ENCODE results near the gene GMPR.

Gene GMPR

DNA sequence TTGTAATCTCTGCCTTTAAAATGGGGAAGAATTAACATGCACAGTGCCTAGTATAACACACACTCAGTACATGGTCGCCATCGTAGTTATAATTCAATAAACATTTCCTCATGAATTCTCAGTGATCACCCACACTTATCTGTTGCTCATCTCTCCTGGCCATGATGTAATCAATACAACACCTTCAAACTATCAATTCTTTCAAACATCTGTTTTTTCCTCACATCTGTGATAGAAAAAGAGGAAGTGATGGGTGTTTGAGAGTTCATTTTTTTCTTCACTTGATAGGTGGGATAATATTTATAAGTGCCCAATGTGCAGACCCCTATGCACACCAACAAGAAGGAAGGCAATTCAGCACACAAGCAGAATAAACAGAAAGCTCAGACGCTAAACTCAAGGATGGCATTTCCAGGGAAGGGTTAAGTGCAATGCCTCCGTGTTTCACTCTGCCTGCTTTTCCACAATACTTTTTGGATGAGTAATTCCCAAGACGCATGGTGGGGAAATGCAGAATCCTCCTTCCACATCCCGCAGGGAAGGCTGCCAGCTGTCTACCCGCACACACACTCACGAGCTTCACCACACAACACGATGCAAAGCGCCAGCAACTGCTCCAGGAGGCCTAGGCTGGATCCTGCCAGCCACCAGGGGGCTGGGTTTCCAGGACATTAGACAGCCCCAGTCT is 100.3 kb downstream of the GMPR start:
- FAIRE-seq = no peak
- TF ChIP-seq TAF1 (IDR thresholded peaks at IDR 0.05; ENCODE audit: borderline replicate concordance, low read depth, low read length) (no peak), POLR2A (IDR thresholded peaks at IDR 0.05; ENCODE audit: low read depth, low read length) (no peak), POLR2AphosphoS5 (IDR thresholded peaks at IDR 0.05; ENCODE audit: low read depth, low read length) (no peak)
- DNase-seq (ENCODE audit: insufficient read length) = no peak

DNA sequence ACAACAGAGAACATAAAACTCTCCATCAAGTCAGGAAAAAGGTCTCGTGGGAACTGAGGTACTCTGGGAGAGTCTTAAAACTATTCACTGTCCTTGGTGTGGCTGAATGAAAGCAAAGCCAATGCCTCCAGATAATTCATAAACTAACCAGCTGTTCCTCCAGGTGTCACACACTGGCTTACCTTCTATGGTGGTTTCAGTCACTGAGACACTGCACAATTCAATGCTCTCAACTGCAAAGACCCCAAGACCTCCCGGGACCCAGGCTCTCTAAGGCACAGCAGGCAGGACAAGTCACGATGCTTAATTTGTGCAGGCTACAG is 100.8 kb downstream of the GMPR start:
- no peak for FAIRE-seq
- no peak for DNase-seq (ENCODE audit: insufficient read length)
- TF ChIP-seq TAF1 (IDR thresholded peaks at IDR 0.05; ENCODE audit: borderline replicate concordance, low read depth, low read length) (no peak), POLR2A (IDR thresholded peaks at IDR 0.05; ENCODE audit: low read depth, low read length) (no peak), POLR2AphosphoS5 (IDR thresholded peaks at IDR 0.05; ENCODE audit: low read depth, low read length) (no peak)

DNA sequence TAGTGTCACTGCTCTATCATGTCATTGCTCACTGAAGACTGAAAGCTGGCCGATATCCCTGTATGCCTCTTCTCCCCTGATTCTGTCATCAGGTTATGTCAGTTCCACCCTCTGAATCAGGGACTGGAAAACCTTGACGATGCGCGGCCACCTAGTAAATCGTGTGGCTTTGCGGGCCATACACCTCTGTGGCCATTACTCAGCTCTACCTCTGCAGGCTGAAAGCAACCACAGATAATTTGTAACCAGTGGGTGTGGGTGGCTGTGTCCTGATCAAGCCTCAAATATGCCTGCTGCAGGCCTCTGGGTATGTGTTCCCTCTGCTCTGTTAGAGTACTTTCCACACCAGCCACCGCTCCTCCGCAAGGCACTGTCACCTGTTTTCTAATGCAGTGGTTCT is 105.2 kb downstream of the GMPR start:
- TF ChIP-seq POLR2A (IDR thresholded peaks at IDR 0.05; ENCODE audit: low read depth, low read length) = no peak
- no peak for TF ChIP-seq POLR2AphosphoS5 (IDR thresholded peaks at IDR 0.05; ENCODE audit: low read depth, low read length)
- TF ChIP-seq TAF1 (IDR thresholded peaks at IDR 0.05; ENCODE audit: borderline replicate concordance, low read depth, low read length) = no peak
- FAIRE-seq = no peak
- DNase-seq (ENCODE audit: insufficient read length) = no peak

DNA sequence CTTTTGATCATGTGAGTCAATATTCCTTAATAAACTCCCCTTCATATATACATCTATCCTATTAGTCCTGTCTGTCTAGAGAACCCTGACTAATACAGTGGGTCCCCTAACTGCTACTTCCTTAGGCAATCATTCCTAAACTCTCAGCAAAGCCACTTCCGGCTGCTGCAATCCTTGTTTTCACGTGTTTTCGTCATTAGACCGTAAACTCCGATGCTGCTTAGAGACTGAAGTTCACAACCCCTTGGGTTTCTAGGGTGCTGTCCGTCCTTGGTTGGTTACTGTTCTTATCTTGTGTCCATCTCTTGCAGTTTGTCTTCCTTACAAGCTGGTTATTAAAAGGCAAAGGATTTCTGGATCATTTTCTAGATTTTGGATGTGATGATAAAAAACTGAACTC is 106.4 kb downstream of the GMPR start:
- DNase-seq (ENCODE audit: insufficient read length) = no peak

More for the DNA sequence above, 106.4 kb downstream of the GMPR start:
- FAIRE-seq = no peak
- TF ChIP-seq TAF1 (IDR thresholded peaks at IDR 0.05; ENCODE audit: borderline replicate concordance, low read depth, low read length) = no peak
- no peak for TF ChIP-seq POLR2A (IDR thresholded peaks at IDR 0.05; ENCODE audit: low read depth, low read length)
- no peak for TF ChIP-seq POLR2AphosphoS5 (IDR thresholded peaks at IDR 0.05; ENCODE audit: low read depth, low read length)

All from GM12892 (cell line).